ENCODE results near the gene MAPKAPK2. TPM values are rescaled to one million over a fixed set of nuclear protein-coding genes. Genes with fewer than 3 reads are reported as not detected.

Gene MAPKAPK2
- total RNA-seq, 1 experiment from 2014 or later, result 54.9 TPM

GRCh38 chr1:206734499-206735142 lies 49.9 kb downstream of the MAPKAPK2 start:
- DNase-seq (ENCODE audit: low spot score), result peak; percentile 87
- CTCF ChIA-PET, result interaction anchor here (0.6 to 2.9 kb wide), 58 partner anchors 9 to 258 kb away, joined by 3 to 35 read pairs (median 4); partner anchors contain the start of genes DYRK3 and EIF2D
- POLR2A ChIA-PET, result interaction anchor here (0.6 kb wide), 1 partner anchor 180 kb away, joined by 10 read pairs; no protein-coding TSS in a partner anchor

GRCh38 chr1:206735553-206736031 lies 50.9 kb downstream of the MAPKAPK2 start:
- ATAC-seq (no peak), DNase-seq (ENCODE audit: low spot score) (no peak)
- Mint-ChIP-seq H3K27ac (no peak overlapping the region), H3K4me3 (no peak overlapping the region), H3K9me3 (no peaks in the 10 kb centered on the region), H3K4me1 (peaks cover 14% of the 10 kb centered on the region), H3K36me3 (peaks cover 8% of the 10 kb centered on the region), H3K27me3 (ENCODE audit: low read depth) (no peaks in the 10 kb centered on the region; the same call in 1 of the 2 replicates)
- POLR2A ChIA-PET, result no interaction called here
- CTCF ChIA-PET, result interaction anchor here (1.0 to 2.9 kb wide), 18 partner anchors 10 to 247 kb away, joined by 3 to 35 read pairs (median 7); no protein-coding TSS in a partner anchor
- TF ChIP-seq CREB1 (CRISPR knock-in tag; IDR thresholded peaks at IDR 0.05), result no peak
- no peak for TF ChIP-seq TCF7 (CRISPR knock-in tag; IDR thresholded peaks at IDR 0.05; ENCODE audit: low read depth)
- TF ChIP-seq TP53 (CRISPR knock-in tag; IDR thresholded peaks at IDR 0.05), result no peak
- TF ChIP-seq SP1 (CRISPR knock-in tag; conservative IDR thresholded peaks at IDR 0.05), result no peak
- TF ChIP-seq MLX (CRISPR knock-in tag; IDR thresholded peaks at IDR 0.05), result no peak
- TF ChIP-seq FOXP1 (CRISPR knock-in tag; IDR thresholded peaks at IDR 0.05; ENCODE audit: borderline replicate concordance), result no peak
- TF ChIP-seq GTF2I (CRISPR knock-in tag; conservative IDR thresholded peaks at IDR 0.05), result no peak
- no peak for TF ChIP-seq ETV6 (CRISPR knock-in tag; IDR thresholded peaks at IDR 0.05)
- TF ChIP-seq TEAD1 (CRISPR knock-in tag; IDR thresholded peaks at IDR 0.05), result no peak
- TF ChIP-seq MXD4 (CRISPR knock-in tag; IDR thresholded peaks at IDR 0.05; ENCODE audit: borderline replicate concordance), result no peak
- TF ChIP-seq, protein P1, sequence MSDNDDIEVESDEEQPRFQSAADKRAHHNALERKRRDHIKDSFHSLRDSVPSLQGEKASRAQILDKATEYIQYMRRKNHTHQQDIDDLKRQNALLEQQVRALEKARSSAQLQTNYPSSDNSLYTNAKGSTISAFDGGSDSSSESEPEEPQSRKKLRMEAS (CRISPR knock-in tag; IDR thresholded peaks at IDR 0.05), result no peak
- no peak for TF ChIP-seq CTCF (IDR thresholded peaks at IDR 0.05)
- TF ChIP-seq MYBL2 (CRISPR knock-in tag; IDR thresholded peaks at IDR 0.05), result no peak
- TF ChIP-seq, protein P2, sequence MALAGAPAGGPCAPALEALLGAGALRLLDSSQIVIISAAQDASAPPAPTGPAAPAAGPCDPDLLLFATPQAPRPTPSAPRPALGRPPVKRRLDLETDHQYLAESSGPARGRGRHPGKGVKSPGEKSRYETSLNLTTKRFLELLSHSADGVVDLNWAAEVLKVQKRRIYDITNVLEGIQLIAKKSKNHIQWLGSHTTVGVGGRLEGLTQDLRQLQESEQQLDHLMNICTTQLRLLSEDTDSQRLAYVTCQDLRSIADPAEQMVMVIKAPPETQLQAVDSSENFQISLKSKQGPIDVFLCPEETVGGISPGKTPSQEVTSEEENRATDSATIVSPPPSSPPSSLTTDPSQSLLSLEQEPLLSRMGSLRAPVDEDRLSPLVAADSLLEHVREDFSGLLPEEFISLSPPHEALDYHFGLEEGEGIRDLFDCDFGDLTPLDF (CRISPR knock-in tag; IDR thresholded peaks at IDR 0.05), result no peak
- no peak for TF ChIP-seq NFATC4 (CRISPR knock-in tag; IDR thresholded peaks at IDR 0.05)

More at GRCh38 chr1:206734499-206735142, 49.9 kb downstream of the MAPKAPK2 start:
- H3K4me3 Mint-ChIP-seq, result no peak overlapping the region
- H3K27me3 Mint-ChIP-seq (ENCODE audit: low read depth), result no peaks in the 10 kb centered on the region; the same call in 1 of the 2 replicates
- H3K36me3 Mint-ChIP-seq, result peaks cover 8% of the 10 kb centered on the region
- H3K27ac Mint-ChIP-seq, result no peak overlapping the region
- H3K4me1 Mint-ChIP-seq, result peaks cover 11% of the 10 kb centered on the region
- peak; percentile 83 for ATAC-seq
- H3K9me3 Mint-ChIP-seq, result no peaks in the 10 kb centered on the region
- peak; percentile 87 for TF ChIP-seq CTCF (IDR thresholded peaks at IDR 0.05)
- no peak for TF ChIP-seq ZNF532 (CRISPR knock-in tag; IDR thresholded peaks at IDR 0.05; ENCODE audit: borderline replicate concordance)
